GM12892 (cell line): ENCODE data around the gene VPS35L.

Experiments
- DNase-seq: peaks from one replicate; pipeline ENCODE4 v3.0.0; 2011; ENCODE audit not compliant: insufficient read length
- FAIRE-seq: peaks from 2 replicates; lab custom pipeline; 2011; peaks lifted over from hg19 to GRCh38; lab: Jason Lieb, UNC
- POLR2A ChIP-seq: IDR thresholded peaks from 2 replicates; pipeline ENCODE4 v1.6.1; 2011; ENCODE audit warnings: low read depth, low read length, control low read depth
- POLR2AphosphoS5 ChIP-seq: IDR thresholded peaks from 2 replicates; pipeline ENCODE4 v1.6.1; 2011; ENCODE audit warnings: low read depth, low read length, control low read depth
- TAF1 ChIP-seq: IDR thresholded peaks from 2 replicates; pipeline ENCODE4 v1.6.1; 2011; ENCODE audit warnings: low read depth, mild to moderate bottlenecking, control low read depth, low read length, borderline replicate concordance

Gene VPS35L

GRCh38 chr16:19605701-19606100, 50.2 kb downstream of the VPS35L start:
- DNase-seq (no peak), FAIRE-seq (no peak)
- TF ChIP-seq POLR2AphosphoS5 (no peak), POLR2A (no peak), TAF1 (no peak)

GRCh38 chr16:19607616-19608280, 52.2 kb downstream of the VPS35L start:
- TF ChIP-seq TAF1: no peak
- no peak for TF ChIP-seq POLR2A
- TF ChIP-seq POLR2AphosphoS5: no peak
- no peak for FAIRE-seq
- no peak for DNase-seq

DNA sequence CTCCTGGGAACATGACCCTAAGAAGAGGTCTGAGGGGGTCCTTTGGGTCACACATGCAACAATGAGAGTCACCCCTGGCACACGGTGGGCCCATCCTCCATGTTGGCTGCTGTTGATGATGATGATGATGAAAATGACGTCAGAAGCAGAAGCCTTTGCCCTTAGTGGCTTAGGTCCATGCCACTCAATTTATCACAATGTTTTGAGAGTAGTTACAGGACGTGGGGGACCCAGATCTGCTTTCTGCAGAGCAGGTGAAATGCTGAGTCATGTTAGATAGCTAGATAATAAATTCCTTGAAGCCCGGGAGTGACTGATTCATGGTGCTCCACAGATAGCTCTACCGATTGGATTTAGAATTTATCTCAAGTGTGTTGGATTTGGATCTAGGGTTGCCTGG, 53.9 kb downstream of the VPS35L start:
- FAIRE-seq (no peak), DNase-seq (no peak)
- TF ChIP-seq POLR2AphosphoS5 (no peak), TAF1 (no peak), POLR2A (no peak)

- FAIRE-seq (no peak), DNase-seq (no peak)
- TF ChIP-seq TAF1 (no peak), POLR2AphosphoS5 (no peak)
Observed at GRCh38 chr16:19610200-19610599, 54.7 kb downstream of the VPS35L start.

DNA sequence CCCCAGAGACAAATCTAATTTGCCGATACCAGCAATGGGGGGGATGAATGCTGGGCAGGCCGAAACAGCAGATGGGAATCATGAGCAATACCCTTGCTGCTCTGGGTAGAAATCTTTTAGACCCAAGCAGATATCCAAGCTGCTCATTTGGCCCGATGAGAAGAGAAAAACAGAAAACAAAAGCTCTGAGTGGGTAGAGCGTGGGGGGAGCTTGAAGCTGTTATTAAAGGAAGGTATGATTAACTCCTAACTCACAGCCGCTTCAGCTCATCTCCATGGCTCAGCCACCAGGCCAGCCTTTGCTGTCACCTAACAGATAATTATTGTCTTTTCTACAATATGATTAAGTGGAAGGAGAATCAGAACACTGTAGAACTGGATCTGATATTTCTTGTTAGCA, 58.3 kb downstream of the VPS35L start:
- DNase-seq (no peak), FAIRE-seq (no peak)
- TF ChIP-seq TAF1 (no peak), POLR2AphosphoS5 (no peak), POLR2A (no peak)

DNA sequence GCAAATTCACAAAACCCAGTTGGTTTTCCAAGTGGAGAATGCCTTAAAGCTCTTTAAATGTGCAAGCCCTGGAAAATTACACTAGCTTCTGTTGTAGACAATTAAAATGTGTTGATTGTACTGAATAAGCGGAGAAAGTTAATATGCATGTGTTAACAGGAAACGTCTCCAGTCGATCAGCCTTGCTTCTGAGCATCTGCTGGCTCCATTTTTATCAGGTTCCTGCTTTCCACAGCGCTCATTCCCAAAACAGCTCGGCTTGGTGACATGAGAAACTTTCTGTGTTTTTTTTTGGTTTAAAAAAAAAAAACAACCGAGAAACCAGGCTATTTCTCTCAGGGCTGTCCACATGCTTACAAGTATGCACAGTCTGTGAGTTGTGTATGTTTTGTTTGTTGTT, 60.7 kb downstream of the VPS35L start:
- DNase-seq (no peak), FAIRE-seq (no peak)
- TF ChIP-seq TAF1 (no peak), POLR2A (no peak), POLR2AphosphoS5 (no peak)

DNA sequence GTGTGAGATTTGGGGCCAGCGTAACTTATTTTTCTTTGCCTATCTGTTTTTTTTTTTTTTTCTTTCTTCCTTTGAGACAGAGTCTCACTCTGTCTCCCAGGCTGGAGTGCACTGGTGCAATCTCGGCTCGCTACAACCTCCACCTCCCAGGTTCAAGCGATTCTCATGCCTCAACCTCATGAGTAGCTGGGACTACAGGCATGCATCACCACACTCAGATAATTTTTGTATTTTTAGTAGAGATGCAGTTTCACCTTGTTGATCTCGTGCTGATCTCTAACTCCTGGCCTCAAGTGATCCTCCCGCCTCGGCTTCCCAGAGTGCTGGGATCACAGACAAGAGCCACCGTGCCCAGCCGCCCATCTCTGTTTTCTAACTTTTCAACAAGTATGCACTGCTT, 63.4 kb downstream of the VPS35L start:
- TF ChIP-seq POLR2A (no peak), POLR2AphosphoS5 (no peak), TAF1 (no peak)
- DNase-seq: no peak
- FAIRE-seq: no peak

- DNase-seq: no peak
- FAIRE-seq: no peak
- TF ChIP-seq POLR2AphosphoS5 (no peak), POLR2A (no peak), TAF1 (no peak)
Observed at GRCh38 chr16:19621445-19621844, 65.9 kb downstream of the VPS35L start.

DNA sequence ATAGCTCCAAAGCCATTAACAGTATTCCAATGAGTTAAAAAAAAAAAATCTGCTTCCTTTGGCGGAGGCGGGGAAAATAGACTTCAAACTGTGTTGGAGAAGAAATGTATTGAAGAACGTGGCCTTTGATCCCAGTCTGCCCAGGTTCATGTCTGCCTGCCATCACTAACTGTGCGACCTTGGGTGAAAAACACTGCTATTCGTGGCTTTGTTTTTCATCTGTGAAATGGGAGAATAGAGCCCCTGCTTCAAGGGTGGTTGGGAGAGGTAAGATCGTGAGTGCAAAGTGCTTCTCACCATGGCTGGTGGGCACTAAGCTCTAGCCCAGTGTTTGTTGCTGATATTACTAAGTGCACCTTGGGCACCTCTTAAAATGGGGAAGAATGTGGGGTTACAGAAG, 69.5 kb downstream of the VPS35L start:
- DNase-seq (no peak), FAIRE-seq (no peak)
- TF ChIP-seq POLR2A (no peak), POLR2AphosphoS5 (no peak), TAF1 (no peak)

- TF ChIP-seq POLR2AphosphoS5 (no peak), POLR2A (no peak), TAF1 (no peak)
- DNase-seq: no peak
- no peak for FAIRE-seq
Observed at GRCh38 chr16:19636436-19637267, 81.1 kb downstream of the VPS35L start.

DNA sequence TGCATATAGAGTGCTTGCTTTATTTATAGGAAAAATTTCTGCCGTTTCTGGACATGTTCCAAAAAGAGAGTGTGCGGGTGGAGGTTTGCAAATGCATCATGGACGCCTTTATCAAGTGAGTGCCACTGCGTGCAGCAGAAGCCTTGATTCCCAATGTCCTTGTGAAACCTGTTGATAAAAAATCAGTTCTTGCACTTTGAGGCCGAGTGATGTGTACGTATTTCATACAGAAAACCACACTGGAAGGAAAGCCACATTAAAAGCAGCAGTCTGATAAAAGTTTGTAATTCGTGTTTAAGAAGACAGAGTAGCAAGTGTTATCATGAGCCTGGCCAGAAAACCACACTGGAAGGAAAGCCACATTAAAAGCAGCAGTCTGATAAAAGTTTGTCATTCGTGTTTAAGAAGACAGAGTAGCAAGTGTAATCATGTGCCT, 84.5 kb downstream of the VPS35L start:
- TF ChIP-seq POLR2AphosphoS5: no peak
- TF ChIP-seq TAF1: no peak
- TF ChIP-seq POLR2A: no peak
- no peak for FAIRE-seq
- DNase-seq: no peak

GRCh38 chr16:19642501-19642900, 87.0 kb downstream of the VPS35L start:
- no peak for DNase-seq
- no peak for FAIRE-seq
- no peak for TF ChIP-seq TAF1

GRCh38 chr16:19644877-19645276, 89.4 kb downstream of the VPS35L start:
- DNase-seq: no peak
- FAIRE-seq: no peak
- TF ChIP-seq POLR2AphosphoS5 (no peak), POLR2A (no peak), TAF1 (no peak)
